ENCODE measurements around the gene MYLK. TPM values are rescaled to one million over a fixed set of nuclear protein-coding genes. Genes with fewer than 3 reads are reported as not detected.

The MYLK gene
- polyA plus RNA-seq, 3 donors: 125 to 143 (median 136) TPM

GRCh38 chr3:123700791-123701722, 183.1 kb downstream of the MYLK start:
- DNase-seq (ENCODE audit: extremely low read depth in 1 of 11, low read depth in 9 of 11, low spot score in 4 of 11): peak in 3 of 11 donors; percentile 56 to 70 (median 66)

- no peak for DNase-seq (ENCODE audit: extremely low read depth in 1 of 11, low read depth in 9 of 11, low spot score in 4 of 11)
These were observed 185.3 kb downstream of the MYLK start for GRCh38 chr3:123698813-123699212.

- DNase-seq (ENCODE audit: extremely low read depth in 1 of 11, low read depth in 9 of 11, low spot score in 4 of 11): no peak
These were observed 187.3 kb downstream of the MYLK start for GRCh38 chr3:123696808-123697207.

DNA sequence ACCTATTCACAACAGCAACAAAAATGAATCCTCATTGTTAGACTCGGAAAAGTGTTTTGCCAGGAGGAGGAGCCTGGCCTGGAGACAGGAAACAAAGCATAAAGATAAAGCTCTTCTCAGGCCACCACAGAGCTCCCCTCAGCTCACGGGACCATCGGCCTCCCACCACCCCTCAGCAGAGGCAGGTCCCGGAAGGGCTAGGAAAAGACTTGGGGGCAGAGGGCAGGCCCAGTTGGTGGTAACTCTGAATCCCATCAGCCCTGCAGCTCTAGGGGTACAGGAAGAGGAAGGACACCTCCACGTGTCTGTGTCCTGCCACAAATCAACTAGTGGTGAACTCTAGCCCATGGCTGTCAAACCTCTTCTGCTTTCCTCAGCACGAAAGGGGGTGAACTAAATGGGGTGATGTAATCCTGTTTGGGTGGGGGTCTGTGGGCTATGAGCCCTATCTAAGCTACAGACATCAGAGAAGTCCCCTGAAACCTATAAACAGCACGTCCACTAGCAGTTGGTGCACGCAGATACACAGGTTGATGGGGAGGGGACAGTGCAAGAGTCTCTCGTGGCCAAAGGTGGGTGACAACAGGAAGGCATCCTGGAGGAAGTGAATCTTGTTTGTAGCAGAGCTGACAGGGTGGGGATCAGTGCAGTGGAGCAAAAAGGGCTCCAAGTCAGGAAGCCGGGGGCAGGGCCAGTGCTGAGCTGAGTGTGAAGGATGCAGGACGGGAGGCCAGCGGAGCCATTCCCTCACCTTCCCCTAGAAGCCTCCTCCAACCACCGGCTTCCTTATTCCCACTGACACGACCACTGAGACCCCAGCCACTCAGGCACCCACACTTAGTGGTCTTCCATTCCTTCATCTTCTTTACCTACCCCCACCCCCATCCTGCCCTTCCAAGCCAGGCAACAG, 188.1 kb downstream of the MYLK start:
- DNase-seq (ENCODE audit: extremely low read depth in 1 of 11, low read depth in 9 of 11, low spot score in 4 of 11): no peak

GRCh38 chr3:123695152-123695551, 189.0 kb downstream of the MYLK start:
- no peak for DNase-seq (ENCODE audit: extremely low read depth in 1 of 11, low read depth in 9 of 11, low spot score in 4 of 11)

DNA sequence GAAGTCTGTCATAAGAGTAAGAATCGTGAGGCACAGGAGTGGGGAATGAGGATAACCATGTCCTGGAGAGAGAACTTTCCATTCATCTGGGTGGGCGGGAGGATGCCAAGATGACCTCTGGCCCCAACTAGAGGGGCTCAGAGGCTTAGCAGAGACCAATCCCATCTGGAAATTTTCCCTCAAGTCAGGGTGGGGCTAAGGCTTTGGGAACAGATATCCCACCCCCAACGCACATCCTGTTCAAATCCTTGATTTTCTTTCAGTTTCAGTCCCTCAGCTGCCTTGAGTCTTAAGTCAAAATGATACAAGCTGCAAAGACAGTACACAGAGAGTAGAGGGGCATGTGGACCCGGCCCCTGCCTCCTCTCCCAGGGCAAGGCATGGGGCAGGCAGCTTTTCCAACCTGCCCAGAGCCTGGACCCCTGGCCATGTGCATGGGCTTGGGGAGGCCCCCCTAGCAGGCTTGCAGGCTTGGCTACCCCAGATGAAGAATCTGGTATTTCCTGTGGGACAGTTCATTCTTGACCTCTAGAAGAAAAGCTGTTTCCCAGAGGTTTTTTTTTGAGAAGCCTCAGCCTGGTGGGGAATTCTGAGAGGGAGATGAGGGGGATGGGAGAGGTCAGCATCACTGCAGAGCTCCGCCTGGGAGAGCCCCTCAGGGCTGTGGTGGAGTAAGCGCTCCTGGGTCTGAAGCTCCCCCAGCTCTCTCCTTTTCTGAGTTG, 189.6 kb downstream of the MYLK start:
- DNase-seq (ENCODE audit: extremely low read depth in 1 of 11, low read depth in 9 of 11, low spot score in 4 of 11): peak in 4 of 11 donors; percentile 52 to 69 (median 59)

- DNase-seq (ENCODE audit: extremely low read depth in 1 of 11, low read depth in 9 of 11, low spot score in 4 of 11): no peak
These were observed 190.4 kb downstream of the MYLK start for GRCh38 chr3:123693584-123694190.

DNA sequence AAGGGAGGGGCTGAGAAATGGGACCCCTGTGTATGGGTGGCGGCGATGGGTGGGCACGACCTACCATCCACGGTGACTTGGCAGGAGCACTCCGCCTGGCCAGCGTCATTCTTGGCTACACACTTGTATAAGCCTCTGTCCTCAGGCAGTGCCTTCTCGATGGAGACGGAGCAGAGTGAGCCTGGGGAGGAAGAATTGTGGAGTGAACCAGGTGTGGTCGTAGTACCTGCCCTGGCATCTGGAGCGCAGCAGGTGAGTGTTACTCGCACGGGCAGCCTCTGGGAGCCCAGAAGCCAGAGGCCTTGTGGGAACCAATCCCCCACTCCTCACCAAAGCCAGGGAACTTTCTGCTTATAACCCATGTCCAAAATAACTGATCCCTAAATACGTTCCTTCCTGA, 191.5 kb downstream of the MYLK start:
- DNase-seq (ENCODE audit: extremely low read depth in 1 of 11, low read depth in 9 of 11, low spot score in 4 of 11): no peak

- DNase-seq (ENCODE audit: extremely low read depth in 1 of 11, low read depth in 9 of 11, low spot score in 4 of 11): no peak
These were observed 192.1 kb downstream of the MYLK start for GRCh38 chr3:123692041-123692440.

GRCh38 chr3:123689831-123690230, 194.3 kb downstream of the MYLK start:
- no peak for DNase-seq (ENCODE audit: extremely low read depth in 1 of 11, low read depth in 9 of 11, low spot score in 4 of 11)

DNA sequence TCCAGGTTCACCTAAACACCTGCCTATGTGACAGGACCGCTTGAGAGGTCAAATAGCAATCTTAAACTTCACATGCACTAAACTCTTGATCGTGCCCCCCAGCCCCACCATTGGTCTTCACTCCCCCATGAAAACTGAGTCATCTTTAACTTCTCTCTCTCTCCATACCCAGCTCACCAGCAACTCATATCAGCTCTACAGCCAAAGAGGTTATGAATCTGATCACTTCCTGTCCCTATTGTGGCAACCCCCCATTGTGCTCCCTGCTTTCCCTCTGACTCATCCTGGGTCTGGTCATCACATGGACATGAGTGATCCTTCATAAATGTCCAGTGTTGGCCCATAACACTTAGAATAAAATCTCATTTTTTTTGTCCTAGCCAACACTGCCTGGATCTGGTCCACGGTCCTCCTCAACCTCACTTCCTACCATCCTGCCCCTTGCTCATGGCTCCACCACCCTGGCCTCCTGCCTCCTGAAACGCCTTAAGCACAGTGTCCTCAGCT, 195.8 kb downstream of the MYLK start:
- no peak for DNase-seq (ENCODE audit: extremely low read depth in 1 of 11, low read depth in 9 of 11, low spot score in 4 of 11)

DNA sequence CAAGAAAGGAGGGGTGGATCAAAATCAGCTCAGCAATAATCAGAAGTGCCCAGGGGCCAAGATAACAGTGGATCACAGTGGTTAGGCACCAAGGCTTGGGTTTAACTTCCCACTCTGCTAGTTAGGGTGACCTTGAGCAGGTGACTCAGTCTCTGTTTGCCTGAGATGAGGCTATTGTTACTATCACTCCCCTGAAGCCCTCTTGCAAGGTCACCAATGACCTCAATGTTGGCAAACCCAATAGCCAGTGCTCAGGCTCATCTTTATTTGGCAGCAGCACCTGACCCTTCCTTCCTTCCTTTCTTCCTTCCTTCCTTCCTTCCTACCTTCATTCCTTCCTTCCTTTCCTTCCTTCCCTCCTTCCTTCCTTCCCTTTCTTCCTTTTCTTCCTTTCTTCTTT, 196.8 kb downstream of the MYLK start:
- no peak for DNase-seq (ENCODE audit: extremely low read depth in 1 of 11, low read depth in 9 of 11, low spot score in 4 of 11)

DNA sequence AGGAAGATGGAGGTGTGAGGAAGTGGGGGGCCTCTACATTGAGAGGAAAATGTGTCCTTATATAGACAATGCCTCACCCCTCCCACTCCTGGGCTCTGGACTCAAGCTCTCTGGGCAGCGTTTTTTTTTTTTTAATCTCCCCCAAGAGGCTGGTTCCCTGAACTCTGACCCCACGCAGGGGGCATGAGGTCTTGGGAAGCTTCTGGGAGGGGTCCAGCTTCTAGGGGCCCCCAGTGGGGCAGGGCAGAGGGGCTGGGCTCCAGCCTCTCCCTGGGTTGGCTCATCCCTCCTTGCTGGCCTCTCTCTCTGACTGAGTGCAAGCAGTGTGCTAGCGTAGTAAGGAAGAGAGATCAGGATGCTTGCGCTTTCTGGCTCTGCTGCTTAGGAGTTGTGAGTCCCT, 197.9 kb downstream of the MYLK start:
- no peak for DNase-seq (ENCODE audit: extremely low read depth in 1 of 11, low read depth in 9 of 11, low spot score in 4 of 11)

DNA sequence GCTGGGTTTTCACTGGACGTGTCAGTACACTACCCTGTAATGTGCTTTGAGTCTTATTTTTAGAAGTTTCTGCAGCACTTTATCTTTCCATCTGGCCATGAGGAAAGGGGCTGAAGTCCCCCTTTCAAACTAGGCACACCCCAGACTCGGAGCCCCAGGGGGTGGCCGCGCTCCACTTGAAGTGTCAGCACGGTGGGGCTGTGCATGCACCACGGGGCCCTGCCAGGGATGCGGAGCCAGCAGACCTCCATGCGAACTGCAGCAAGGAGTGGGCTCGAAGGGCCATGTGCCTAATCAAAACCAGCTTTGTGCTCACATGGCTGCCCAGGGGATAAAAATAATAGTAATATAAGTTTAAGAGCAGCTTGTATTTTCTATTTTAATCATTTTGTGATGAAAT, 198.4 kb downstream of the MYLK start:
- DNase-seq (ENCODE audit: extremely low read depth in 1 of 11, low read depth in 9 of 11, low spot score in 4 of 11): no peak

- no peak for DNase-seq (ENCODE audit: extremely low read depth in 1 of 11, low read depth in 9 of 11, low spot score in 4 of 11)
These were observed 199.5 kb downstream of the MYLK start for GRCh38 chr3:123684636-123685035.

- DNase-seq (ENCODE audit: extremely low read depth in 1 of 11, low read depth in 9 of 11, low spot score in 4 of 11): no peak
These were observed 199.9 kb downstream of the MYLK start for GRCh38 chr3:123684209-123684608.

DNA sequence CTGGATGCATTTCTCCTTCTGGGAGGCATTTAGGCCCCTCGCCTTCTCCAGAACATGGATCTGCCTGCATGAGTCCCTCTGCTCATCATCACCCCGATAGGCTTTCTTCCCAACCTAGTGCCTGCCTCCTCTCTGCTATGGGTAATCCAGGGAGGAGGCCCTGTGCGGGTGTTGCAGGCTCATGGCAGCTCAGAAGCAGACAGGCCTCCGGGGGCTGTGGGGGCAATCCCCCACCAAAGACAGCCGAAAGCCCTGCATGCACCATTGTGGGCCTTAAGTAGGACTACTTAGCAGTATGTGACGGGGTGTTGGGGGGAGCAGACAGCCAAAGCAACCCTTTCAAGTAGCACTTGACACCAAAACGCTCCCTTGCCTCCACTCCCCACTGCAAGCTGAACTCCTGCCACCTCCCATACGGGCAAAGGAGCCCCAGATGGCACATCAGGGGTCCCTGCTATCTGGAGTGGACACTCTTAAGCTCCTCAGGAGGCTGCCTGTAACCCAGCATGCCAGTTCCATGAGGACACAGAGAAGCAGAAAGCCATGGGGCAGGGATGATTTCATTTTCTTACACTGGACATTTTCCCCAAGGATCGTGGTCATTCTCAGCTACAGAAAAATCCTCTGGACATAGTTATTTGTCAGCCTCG, 200.5 kb downstream of the MYLK start:
- DNase-seq (ENCODE audit: extremely low read depth in 1 of 11, low read depth in 9 of 11, low spot score in 4 of 11): no peak

DNA sequence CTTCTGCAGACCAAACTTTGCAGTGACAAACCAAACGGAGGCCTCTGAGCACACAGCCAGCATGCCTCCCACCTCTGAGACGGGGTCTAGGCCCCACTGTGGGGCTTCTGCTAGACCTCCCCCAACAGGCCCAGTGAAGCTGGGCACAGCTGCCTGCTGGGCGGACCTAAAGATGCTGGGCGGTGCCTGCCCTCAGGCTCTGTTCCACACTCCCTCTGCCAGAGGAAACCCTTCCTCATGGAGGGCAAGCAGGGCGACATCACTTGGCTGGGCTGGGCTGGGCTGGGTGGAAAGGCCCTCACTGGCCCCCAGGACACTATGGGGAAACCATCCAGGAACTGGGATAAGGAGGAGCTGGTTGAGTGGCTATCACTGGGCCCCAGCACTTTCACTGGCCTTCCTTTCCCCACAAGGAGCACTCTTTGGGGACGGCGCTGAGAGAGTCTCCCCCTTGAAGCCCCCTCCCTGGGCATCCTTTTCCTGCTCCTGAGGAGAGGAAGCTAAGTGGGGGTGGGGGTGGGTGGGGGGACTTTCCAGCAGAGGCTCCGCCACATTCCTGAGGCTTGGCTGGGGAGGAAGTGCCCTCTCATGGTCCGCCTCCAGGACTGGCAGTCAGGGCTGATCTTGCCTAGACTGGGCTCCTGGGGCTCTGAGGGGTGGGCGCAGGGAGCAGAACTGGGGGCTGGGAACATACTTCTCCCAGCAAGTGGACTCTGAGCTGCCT, 201.2 kb downstream of the MYLK start:
- DNase-seq (ENCODE audit: extremely low read depth in 1 of 11, low read depth in 9 of 11, low spot score in 4 of 11): no peak

Measured in renal cortex interstitium (tissue), 11 donors.